Activated CD4-positive, alpha-beta T cell treated with anti-CD3 and anti-CD28 coated beads, Interleukin-2, amount 10 ng/mL, durations not matched to agents 7 days and 5 days (primary cell): ENCODE measurements around the gene ZMYND8. TPM values are rescaled to one million over a fixed set of nuclear protein-coding genes. Genes with fewer than 3 reads are reported as not detected.
A peak's percentile ranks its signal among the peaks of the same experiment; 100 is the strongest.

Source experiments
- CTCF ChIA-PET: fragments of 350-600 bp; sonication (Branson Sonifier 250); formaldehyde crosslinking; loops from one replicate; lab custom pipeline; 2021; ENCODE audit warnings: antibody characterized with exemption; lab: Charles Lee
- POLR2A ChIA-PET: fragments of 350-600 bp; sonication (Branson Sonifier 250); formaldehyde crosslinking; loops from one replicate; lab custom pipeline; 2021; ENCODE audit warnings: antibody characterized with exemption; lab: Charles Lee
- DNase-seq: peaks from one replicate; pipeline ENCODE4 v3.0.0-alpha.2; 2020
- H3K27ac Mint-ChIP-seq: one replicate; pipeline ENCODE4 v1.8.0; 2021; ENCODE audit warnings: mild to moderate bottlenecking, moderate library complexity, mixed read lengths
- H3K27me3 Mint-ChIP-seq: one replicate; pipeline ENCODE4 v1.8.0; 2021; ENCODE audit warnings: mixed read lengths
- H3K36me3 Mint-ChIP-seq: one replicate; pipeline ENCODE4 v1.8.0; 2021; ENCODE audit warnings: low read depth, mixed read lengths
- H3K4me1 Mint-ChIP-seq: one replicate; pipeline ENCODE4 v1.8.0; 2021; ENCODE audit warnings: mixed read lengths
- H3K4me3 Mint-ChIP-seq: one replicate; pipeline ENCODE4 v1.8.0; 2021; ENCODE audit warnings: mild to moderate bottlenecking, moderate library complexity, mixed read lengths
- H3K9me3 Mint-ChIP-seq: one replicate; pipeline ENCODE4 v1.8.0; 2021; ENCODE audit warnings: mixed read lengths
- total RNA-seq, 2 experiments: library from RNA; stranded (reverse); gene quantifications; one replicate each; pipeline ENCODE4 v1.2.3, GENCODE V29; 2021

Gene ZMYND8
- total RNA-seq, 2 experiments from 2014 or later = 44.6 to 55.6 TPM

DNA sequence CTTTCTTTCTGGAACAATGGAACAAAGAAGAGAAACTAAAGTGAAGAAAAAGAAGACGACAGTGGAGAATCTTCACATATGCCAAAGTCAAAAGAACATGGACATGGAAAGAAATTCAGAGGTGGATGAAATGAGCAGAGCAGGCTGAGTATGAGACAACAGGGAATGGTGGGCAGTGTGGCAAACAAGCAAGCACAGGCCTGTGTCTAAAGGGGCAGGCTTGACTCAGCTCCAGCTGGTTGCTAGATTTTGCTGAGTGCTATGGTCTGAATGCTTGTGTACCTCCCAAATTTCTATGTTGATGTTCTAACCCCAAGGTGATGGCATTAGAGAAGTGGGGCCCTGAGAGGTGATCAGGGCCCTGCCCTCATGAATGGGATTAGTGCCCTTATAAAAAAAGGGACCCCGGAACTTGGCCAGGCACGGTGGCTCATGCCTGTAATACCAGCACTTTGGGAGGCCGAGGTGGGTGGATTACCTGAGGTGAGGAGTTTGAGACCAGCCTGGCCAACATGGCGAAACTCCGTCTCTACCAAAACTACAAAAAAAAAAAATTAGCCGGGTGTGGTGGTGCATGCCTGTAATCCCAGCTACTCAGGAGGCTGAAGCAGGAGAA lies 49.6 kb downstream of the ZMYND8 start:
- DNase-seq = no peak
- Mint-ChIP-seq H3K27me3 (no peaks in the 10 kb centered on the region), H3K27ac (peak overlapping the region; percentile 11), H3K4me3 (no peak overlapping the region), H3K4me1 (peaks cover 22% of the 10 kb centered on the region), H3K36me3 (peaks cover 43% of the 10 kb centered on the region), H3K9me3 (no peaks in the 10 kb centered on the region)
- CTCF ChIA-PET = interaction anchor here (1.4 to 2.0 kb wide), 2 partner anchors 10 to 11 kb away, joined by 4 read pairs; no protein-coding TSS in a partner anchor
- POLR2A ChIA-PET = no interaction called here

DNA sequence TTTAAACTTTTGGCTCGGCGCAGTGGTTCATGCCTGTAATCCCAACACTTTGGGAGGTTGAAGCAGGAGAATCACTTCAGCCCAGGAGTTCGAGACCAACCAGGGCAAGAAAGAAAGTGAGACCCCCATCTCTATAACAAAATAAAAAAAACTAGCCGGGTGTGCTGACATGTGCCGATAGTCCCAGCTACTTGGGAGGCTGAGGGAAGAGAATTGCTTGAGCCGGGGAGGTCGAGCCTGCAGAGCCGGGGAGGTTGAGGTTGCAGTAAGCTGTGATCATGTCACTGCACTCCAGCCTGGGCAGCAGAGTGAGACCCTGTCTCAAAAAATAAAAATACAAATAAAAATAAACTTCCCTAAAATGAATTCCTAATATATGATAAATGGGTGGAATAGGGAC lies 50.4 kb downstream of the ZMYND8 start:
- peaks cover 49% of the 10 kb centered on the region for H3K36me3 Mint-ChIP-seq
- H3K4me1 Mint-ChIP-seq = peaks cover 23% of the 10 kb centered on the region
- H3K27ac Mint-ChIP-seq = no peak overlapping the region
- ChIA-PET CTCF (interaction anchor here (2.0 kb wide), 1 partner anchor 12 kb away, joined by 4 read pairs; no protein-coding TSS in a partner anchor), POLR2A (no interaction called here)
- no peaks in the 10 kb centered on the region for H3K9me3 Mint-ChIP-seq
- no peaks in the 10 kb centered on the region for H3K27me3 Mint-ChIP-seq
- no peak overlapping the region for H3K4me3 Mint-ChIP-seq
- no peak for DNase-seq

- H3K9me3 Mint-ChIP-seq = no peaks in the 10 kb centered on the region
- H3K27ac Mint-ChIP-seq = no peak overlapping the region
- H3K36me3 Mint-ChIP-seq = peaks cover 47% of the 10 kb centered on the region
- POLR2A ChIA-PET = no interaction called here
- peaks cover 20% of the 10 kb centered on the region for H3K4me1 Mint-ChIP-seq
- CTCF ChIA-PET = interaction anchor here (2.0 kb wide), 1 partner anchor 12 kb away, joined by 4 read pairs; no protein-coding TSS in a partner anchor
- H3K4me3 Mint-ChIP-seq = no peak overlapping the region
- no peaks in the 10 kb centered on the region for H3K27me3 Mint-ChIP-seq
- no peak for DNase-seq
Observed at GRCh38 chr20:47305667-47306066, 50.8 kb downstream of the ZMYND8 start.

GRCh38 chr20:47304287-47304686 lies 52.2 kb downstream of the ZMYND8 start:
- Mint-ChIP-seq H3K27me3 (no peaks in the 10 kb centered on the region), H3K4me3 (no peak overlapping the region), H3K36me3 (peaks cover 46% of the 10 kb centered on the region), H3K27ac (peak overlapping the region; percentile 50), H3K9me3 (no peaks in the 10 kb centered on the region), H3K4me1 (peaks cover 20% of the 10 kb centered on the region)
- POLR2A ChIA-PET = no interaction called here
- CTCF ChIA-PET = interaction anchor here (0.6 to 1.0 kb wide), 2 partner anchors 32 to 34 kb away, joined by 3 read pairs; no protein-coding TSS in a partner anchor
- no peak for DNase-seq

DNA sequence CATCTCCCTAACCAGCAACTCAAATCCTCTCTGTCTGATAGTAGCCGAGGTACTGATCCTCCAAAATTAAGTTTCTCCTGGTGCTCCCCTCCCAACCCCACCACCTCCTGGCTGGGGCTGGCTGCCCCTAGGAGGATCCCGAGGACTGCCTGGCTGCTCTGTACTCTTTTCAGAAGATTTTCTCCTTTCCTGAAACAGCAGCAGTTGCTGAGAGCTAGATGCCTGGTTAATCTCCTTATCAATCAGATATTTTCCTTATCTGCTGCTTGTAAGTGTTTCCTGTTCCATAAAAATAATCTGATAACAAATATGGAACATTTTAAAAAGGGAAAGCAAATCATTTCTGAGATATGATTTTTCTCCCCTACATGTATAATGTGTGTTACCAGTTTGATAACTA lies 52.8 kb downstream of the ZMYND8 start:
- DNase-seq = no peak
- no peak overlapping the region for H3K27ac Mint-ChIP-seq
- no peaks in the 10 kb centered on the region for H3K9me3 Mint-ChIP-seq
- no peak overlapping the region for H3K4me3 Mint-ChIP-seq
- no peaks in the 10 kb centered on the region for H3K27me3 Mint-ChIP-seq
- H3K36me3 Mint-ChIP-seq = peaks cover 43% of the 10 kb centered on the region
- CTCF ChIA-PET = interaction anchor here (1.0 kb wide), 1 partner anchor 32 kb away, joined by 3 read pairs; no protein-coding TSS in a partner anchor
- H3K4me1 Mint-ChIP-seq = peaks cover 20% of the 10 kb centered on the region
- POLR2A ChIA-PET = no interaction called here

- CTCF ChIA-PET = interaction anchor here (0.6 kb wide), 1 partner anchor 322 kb away, joined by 4 read pairs; no protein-coding TSS in a partner anchor
- DNase-seq = no peak
- POLR2A ChIA-PET = no interaction called here
- H3K27ac Mint-ChIP-seq = no peak overlapping the region
- peaks cover 59% of the 10 kb centered on the region for H3K36me3 Mint-ChIP-seq
- no peaks in the 10 kb centered on the region for H3K27me3 Mint-ChIP-seq
- no peak overlapping the region for H3K4me3 Mint-ChIP-seq
- no peaks in the 10 kb centered on the region for H3K9me3 Mint-ChIP-seq
- H3K4me1 Mint-ChIP-seq = peaks cover 9% of the 10 kb centered on the region
Observed at GRCh38 chr20:47300071-47300470, 56.4 kb downstream of the ZMYND8 start.

DNA sequence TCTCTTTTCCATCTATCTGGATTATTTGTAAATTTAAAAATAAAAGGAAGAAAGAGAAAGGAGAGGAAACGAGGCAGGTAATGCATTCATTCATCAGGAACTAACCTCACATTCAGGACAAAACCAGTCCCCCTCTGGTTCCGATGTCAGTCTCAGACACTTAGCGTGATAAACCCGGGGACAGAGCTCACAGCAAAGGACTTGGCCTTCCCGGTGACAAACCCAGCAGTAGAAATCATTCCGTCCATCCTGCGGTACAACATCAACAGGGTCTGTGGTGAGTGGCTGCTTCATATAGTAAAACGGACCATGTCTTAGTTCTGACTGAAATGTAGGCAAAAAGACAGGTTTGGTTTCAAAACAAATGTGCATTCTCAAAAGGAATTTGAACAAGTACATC lies 57.9 kb downstream of the ZMYND8 start:
- Mint-ChIP-seq H3K9me3 (no peaks in the 10 kb centered on the region), H3K27ac (no peak overlapping the region), H3K4me1 (peaks cover 10% of the 10 kb centered on the region), H3K27me3 (no peaks in the 10 kb centered on the region), H3K36me3 (peaks cover 67% of the 10 kb centered on the region), H3K4me3 (no peak overlapping the region)
- ChIA-PET POLR2A (no interaction called here), CTCF (interaction anchor here (1.0 kb wide), 1 partner anchor 86 kb away, joined by 4 read pairs; no protein-coding TSS in a partner anchor)
- DNase-seq = no peak

DNA sequence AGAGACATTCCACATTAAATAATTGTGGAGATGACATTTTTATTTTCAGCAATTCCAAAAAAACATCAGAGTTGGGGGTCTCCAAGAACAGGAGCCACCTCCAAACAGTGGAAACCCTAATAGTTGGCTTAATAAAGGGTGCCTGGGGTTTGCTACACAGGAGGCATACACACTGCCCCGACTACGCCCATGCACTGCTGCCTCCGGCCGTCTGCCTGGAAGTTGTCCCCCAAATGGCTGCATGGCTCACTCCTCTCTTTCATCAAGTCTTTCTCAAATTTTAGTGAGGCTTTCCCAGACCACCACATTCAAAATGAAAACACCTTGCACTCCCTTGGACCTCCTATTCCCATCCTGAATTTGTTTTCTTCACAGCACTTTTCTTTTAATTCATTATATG lies 58.8 kb downstream of the ZMYND8 start:
- Mint-ChIP-seq H3K36me3 (peaks cover 68% of the 10 kb centered on the region), H3K4me1 (peaks cover 5% of the 10 kb centered on the region), H3K4me3 (no peak overlapping the region), H3K27ac (no peak overlapping the region), H3K27me3 (no peaks in the 10 kb centered on the region), H3K9me3 (no peaks in the 10 kb centered on the region)
- DNase-seq = no peak
- POLR2A ChIA-PET = no interaction called here
- CTCF ChIA-PET = interaction anchor here (1.0 kb wide), 1 partner anchor 91 kb away, joined by 4 read pairs; no protein-coding TSS in a partner anchor

DNA sequence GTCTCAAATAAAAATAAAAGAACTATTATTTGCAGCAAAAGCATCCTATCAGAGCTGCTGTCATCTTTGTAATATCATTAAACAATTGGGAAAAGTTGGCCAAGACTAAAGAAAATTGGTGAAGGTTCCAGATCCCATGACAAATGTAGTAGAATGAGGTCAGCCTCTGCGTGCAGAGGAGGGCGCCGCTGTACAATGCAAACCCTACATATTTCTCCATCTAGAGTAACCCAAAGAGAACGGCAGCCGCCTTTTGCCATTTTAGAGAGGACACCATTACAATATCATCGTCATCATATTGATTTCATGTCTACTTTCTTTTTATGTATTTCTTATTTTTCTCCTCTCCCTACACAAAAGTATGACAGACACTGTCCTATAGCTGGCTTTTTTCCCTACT lies 59.5 kb downstream of the ZMYND8 start:
- no peak overlapping the region for H3K27ac Mint-ChIP-seq
- H3K36me3 Mint-ChIP-seq = peaks cover 70% of the 10 kb centered on the region
- no peaks in the 10 kb centered on the region for H3K9me3 Mint-ChIP-seq
- CTCF ChIA-PET = interaction anchor here (0.6 to 1.1 kb wide), 4 partner anchors 11 to 843 kb away, joined by 3 to 6 read pairs (median 4); no protein-coding TSS in a partner anchor
- no peak overlapping the region for H3K4me3 Mint-ChIP-seq
- DNase-seq = no peak
- POLR2A ChIA-PET = no interaction called here
- H3K4me1 Mint-ChIP-seq = peaks cover 4% of the 10 kb centered on the region
- H3K27me3 Mint-ChIP-seq = no peaks in the 10 kb centered on the region

DNA sequence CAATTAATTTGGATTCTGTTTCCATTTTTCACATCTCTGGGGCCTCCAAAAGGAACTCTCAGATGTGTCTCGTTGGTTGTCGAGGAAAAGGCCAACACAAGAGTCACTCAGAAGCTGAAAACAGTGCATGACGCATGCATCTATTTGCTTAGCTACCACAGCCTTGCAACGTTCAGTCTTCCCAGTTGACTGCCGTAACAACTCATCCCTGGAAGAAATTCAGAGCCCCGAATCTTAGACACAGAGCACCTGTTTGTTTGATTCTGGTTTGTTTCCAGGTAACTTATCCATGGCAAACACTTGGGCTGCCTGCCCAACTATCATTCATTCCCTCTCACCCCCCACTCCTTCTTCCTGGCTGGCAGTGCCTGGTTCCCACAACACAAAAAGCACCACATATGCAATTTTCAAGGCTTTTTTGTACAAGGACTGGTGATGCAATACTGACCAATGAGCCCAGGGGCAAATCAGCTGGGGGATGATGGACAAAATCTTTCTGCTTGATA lies 60.5 kb downstream of the ZMYND8 start:
- Mint-ChIP-seq H3K36me3 (peaks cover 68% of the 10 kb centered on the region), H3K27ac (no peak overlapping the region)
- POLR2A ChIA-PET = no interaction called here

DNA sequence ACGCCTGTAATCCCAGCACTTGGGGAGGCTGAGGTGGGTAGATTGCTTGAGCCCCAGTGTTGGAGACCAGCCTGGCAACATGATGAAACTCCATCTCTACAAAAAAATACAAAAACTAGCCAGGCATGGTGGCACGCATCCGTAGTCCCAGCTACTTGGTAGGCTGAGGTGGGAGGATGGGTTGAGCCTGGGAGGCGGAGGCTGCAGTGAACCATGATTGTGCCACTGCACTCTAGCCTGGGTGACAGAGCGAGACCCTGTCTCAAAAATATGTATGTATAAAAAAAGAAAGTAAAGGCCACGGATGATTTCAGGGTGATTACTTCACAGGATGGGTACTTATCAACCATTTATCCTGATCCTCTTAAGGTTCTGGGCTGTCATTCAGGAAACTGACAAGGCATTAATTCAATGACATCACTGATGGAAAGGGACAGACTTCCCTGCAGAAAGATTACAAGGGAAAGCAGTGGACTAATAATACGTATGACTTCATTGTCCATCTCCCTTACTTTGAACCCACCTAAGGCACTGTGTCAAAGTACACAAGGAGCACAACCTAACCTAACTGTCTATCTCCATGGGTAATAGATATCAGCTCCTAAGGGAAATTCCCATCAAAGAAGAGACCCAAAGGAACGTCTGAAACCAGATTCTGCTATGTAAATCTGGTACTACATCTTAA lies 61.2 kb downstream of the ZMYND8 start:
- Mint-ChIP-seq H3K27ac (no peak overlapping the region), H3K36me3 (peaks cover 68% of the 10 kb centered on the region), H3K4me3 (no peak overlapping the region), H3K4me1 (peaks cover 2% of the 10 kb centered on the region), H3K27me3 (no peaks in the 10 kb centered on the region), H3K9me3 (no peaks in the 10 kb centered on the region)
- DNase-seq = no peak
- POLR2A ChIA-PET = no interaction called here
- CTCF ChIA-PET = interaction anchor here (0.5 to 1.2 kb wide), 3 partner anchors 16 to 1500 kb away, joined by 3 to 5 read pairs (median 5); no protein-coding TSS in a partner anchor

More for the DNA sequence above, 60.5 kb downstream of the ZMYND8 start:
- H3K27me3 Mint-ChIP-seq = no peaks in the 10 kb centered on the region
- CTCF ChIA-PET = interaction anchor here (0.6 to 1.2 kb wide), 2 partner anchors 16 to 123 kb away, joined by 5 read pairs; no protein-coding TSS in a partner anchor
- no peak overlapping the region for H3K4me3 Mint-ChIP-seq
- peaks cover 2% of the 10 kb centered on the region for H3K4me1 Mint-ChIP-seq
- H3K9me3 Mint-ChIP-seq = no peaks in the 10 kb centered on the region
- DNase-seq = no peak

DNA sequence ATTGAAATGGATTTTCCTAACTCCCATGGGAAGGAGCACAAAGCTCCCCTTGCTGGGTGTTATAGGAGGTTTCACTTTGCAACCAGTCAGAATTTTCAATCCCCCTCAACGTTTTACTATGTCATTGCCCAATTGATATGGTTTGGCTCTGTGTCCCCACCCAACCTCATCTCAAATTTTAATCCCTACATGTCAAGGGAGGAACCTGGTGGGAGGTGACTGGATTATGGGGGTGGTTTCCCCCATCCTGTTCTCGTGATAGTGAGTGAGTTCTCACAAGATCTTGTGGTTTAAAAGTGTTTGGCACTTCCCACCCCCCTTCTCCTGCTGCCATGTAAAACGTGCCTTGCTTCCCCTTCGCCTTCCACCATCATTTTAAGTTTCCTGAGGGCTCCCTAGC lies 62.9 kb downstream of the ZMYND8 start:
- POLR2A ChIA-PET = no interaction called here
- peaks cover 76% of the 10 kb centered on the region for H3K36me3 Mint-ChIP-seq
- CTCF ChIA-PET = interaction anchor here (0.5 kb wide), 1 partner anchor 22 kb away, joined by 3 read pairs; no protein-coding TSS in a partner anchor

More for the DNA sequence above, 62.9 kb downstream of the ZMYND8 start:
- no peak for DNase-seq
- peak overlapping the region; percentile 69 for H3K27ac Mint-ChIP-seq
- H3K27me3 Mint-ChIP-seq = no peaks in the 10 kb centered on the region
- no peak overlapping the region for H3K4me3 Mint-ChIP-seq
- H3K9me3 Mint-ChIP-seq = no peaks in the 10 kb centered on the region
- H3K4me1 Mint-ChIP-seq = peaks cover 2% of the 10 kb centered on the region
